Stimulated activated CD8-positive, alpha-beta memory T cell treated with anti-CD3 and anti-CD28 coated beads, Interleukin-12 subunit alpha, Interleukin-12 subunit beta, amount 100 ng/mL, for 1 hour (primary cell): ENCODE measurements around the gene IQCB1.
"Not testable (repeated sequence)": the region's sequence is repeated elsewhere in the genome, so short reads cannot be mapped to it uniquely, and the experiment has no call there.

Source experiments
- DNase-seq: peaks from one replicate; pipeline ENCODE4 v3.0.0-alpha.2; 2020; ENCODE audit warnings: low read depth

The IQCB1 gene

GRCh38 chr3:121803771-121804320 lies 31.0 kb downstream of the IQCB1 start:
- DNase-seq, result no peak

- DNase-seq, result no peak
These were observed 34.0 kb downstream of the IQCB1 start for GRCh38 chr3:121800906-121801305.

- no peak for DNase-seq
These were observed 37.9 kb downstream of the IQCB1 start for GRCh38 chr3:121796970-121797369.

- no peak for DNase-seq
These were observed 40.4 kb downstream of the IQCB1 start for GRCh38 chr3:121794264-121794983.

GRCh38 chr3:121793078-121793477 lies 41.8 kb downstream of the IQCB1 start:
- no peak for DNase-seq

- DNase-seq, result no peak
These were observed 48.4 kb downstream of the IQCB1 start for GRCh38 chr3:121786485-121786884.

- not testable (repeated sequence) for DNase-seq
These were observed 52.1 kb downstream of the IQCB1 start for GRCh38 chr3:121782784-121783183.

GRCh38 chr3:121781611-121782010 lies 53.2 kb downstream of the IQCB1 start:
- DNase-seq, result no peak

- DNase-seq, result not testable (repeated sequence)
These were observed 59.8 kb downstream of the IQCB1 start for GRCh38 chr3:121775095-121775494.

GRCh38 chr3:121769246-121769645 lies 65.6 kb downstream of the IQCB1 start:
- DNase-seq, result no peak

GRCh38 chr3:121768452-121768851 lies 66.4 kb downstream of the IQCB1 start:
- no peak for DNase-seq

GRCh38 chr3:121759541-121760202 lies 75.2 kb downstream of the IQCB1 start:
- DNase-seq, result no peak

GRCh38 chr3:121758727-121759450 lies 76.0 kb downstream of the IQCB1 start:
- no peak for DNase-seq

GRCh38 chr3:121757812-121758545 lies 76.9 kb downstream of the IQCB1 start:
- no peak for DNase-seq

GRCh38 chr3:121757087-121757811 lies 77.6 kb downstream of the IQCB1 start:
- DNase-seq, result no peak

- DNase-seq, result no peak
These were observed 82.1 kb downstream of the IQCB1 start for GRCh38 chr3:121752772-121753171.

- no peak for DNase-seq
These were observed 82.6 kb downstream of the IQCB1 start for GRCh38 chr3:121752261-121752660.

GRCh38 chr3:121750087-121750415 lies 84.8 kb downstream of the IQCB1 start:
- no peak for DNase-seq

- DNase-seq, result peak; percentile 86
These were observed 85.4 kb downstream of the IQCB1 start, which contains the start of gene GOLGB1 for GRCh38 chr3:121749276-121750086. TSS of gene GOLGB1 (minus strand) at chr3:121749741. CDS start at chr3:121730971, 18,770 bp downstream.

GRCh38 chr3:121748680-121749275 lies 86.1 kb downstream of the IQCB1 start:
- no peak for DNase-seq
